ENCODE results near the gene TRIM9. TPM values are rescaled to one million over a fixed set of nuclear protein-coding genes. Genes with fewer than 3 reads are reported as not detected.

Gene TRIM9
- total RNA-seq, 4 donors from 2014 or later, result 0.26 to 3.0 (median 0.87) TPM

- H3K36me3 ChIP-seq, result no peaks in the 10 kb centered on the region
- no peak overlapping the region for H3K4me3 ChIP-seq
- no peaks in the 10 kb centered on the region for H3K9me3 ChIP-seq
- no peak overlapping the region for H3K27ac ChIP-seq
- in situ Hi-C loops (cut with MboI; ENCODE audit: low sequenced_read_pairs in 4 of 4) (loop anchor here in 3 of 4 donors (10.0 to 25.0 kb wide), 4 partner anchors 245 to 820 kb away; partner anchors contain the start of gene TMX1 (in 1 of the 3)), intact Hi-C loops (cut with DNase I; ENCODE audit: low total_unique reads) (no loop called here)
- no peak for ATAC-seq
- H3K4me1 ChIP-seq, result peaks cover 0 to 1% of the 10 kb centered on the region in 2 donors
- TF ChIP-seq CTCF (IDR thresholded peaks at IDR 0.05 in 4 of 5, conservative IDR thresholded peaks at IDR 0.05 in 1 of 5), result no peak
- TF ChIP-seq POLR2A (IDR thresholded peaks at IDR 0.05), result no peak
- H3K27me3 ChIP-seq, result no peaks in the 10 kb centered on the region
- DNase-seq, result no peak
Observed at GRCh38 chr14:50967790-50968189, 127.1 kb downstream of the TRIM9 start.

- intact Hi-C loops (cut with DNase I; ENCODE audit: low total_unique reads), result no loop called here
- TF ChIP-seq CTCF (IDR thresholded peaks at IDR 0.05 in 4 of 5, conservative IDR thresholded peaks at IDR 0.05 in 1 of 5) (no peak), POLR2A (IDR thresholded peaks at IDR 0.05) (no peak)
- Histone ChIP-seq H3K4me1 (no peaks in the 10 kb centered on the region), H3K36me3 (no peaks in the 10 kb centered on the region), H3K27me3 (no peaks in the 10 kb centered on the region), H3K9me3 (no peaks in the 10 kb centered on the region), H3K4me3 (no peak overlapping the region), H3K27ac (no peak overlapping the region)
- ATAC-seq (no peak), DNase-seq (no peak)
- in situ Hi-C loops (cut with MboI; ENCODE audit: low sequenced_read_pairs in 4 of 4), result loop anchor here in 3 of 4 donors (10.0 to 25.0 kb wide), 4 partner anchors 245 to 820 kb away; partner anchors contain the start of gene TMX1 (in 1 of the 3)
Observed at GRCh38 chr14:50967103-50967502, 127.8 kb downstream of the TRIM9 start.

GRCh38 chr14:50964683-50965390 lies 130.1 kb downstream of the TRIM9 start:
- DNase-seq (no peak), ATAC-seq (no peak)
- Histone ChIP-seq H3K27me3 (no peaks in the 10 kb centered on the region), H3K4me3 (no peak overlapping the region), H3K27ac (no peak overlapping the region), H3K9me3 (no peaks in the 10 kb centered on the region), H3K36me3 (no peaks in the 10 kb centered on the region), H3K4me1 (peaks cover 7 to 9% of the 10 kb centered on the region in 2 donors)
- intact Hi-C loops (cut with DNase I; ENCODE audit: low total_unique reads), result no loop called here
- no peak for TF ChIP-seq POLR2A (IDR thresholded peaks at IDR 0.05)
- no peak for TF ChIP-seq CTCF (IDR thresholded peaks at IDR 0.05 in 4 of 5, conservative IDR thresholded peaks at IDR 0.05 in 1 of 5)
- in situ Hi-C loops (cut with MboI; ENCODE audit: low sequenced_read_pairs in 4 of 4), result loop anchor here in 3 of 4 donors (10.0 to 25.0 kb wide), 4 partner anchors 247 to 822 kb away; partner anchors contain the start of gene TMX1 (in 1 of the 3)

GRCh38 chr14:50963919-50964318 lies 131.0 kb downstream of the TRIM9 start:
- DNase-seq, result no peak
- Histone ChIP-seq H3K36me3 (no peaks in the 10 kb centered on the region), H3K4me3 (no peak overlapping the region), H3K27ac (no peak overlapping the region), H3K9me3 (no peaks in the 10 kb centered on the region), H3K4me1 (peaks cover 7 to 9% of the 10 kb centered on the region in 2 donors), H3K27me3 (no peaks in the 10 kb centered on the region)
- in situ Hi-C loops (cut with MboI; ENCODE audit: low sequenced_read_pairs in 4 of 4) (loop anchor here in 3 of 4 donors (10.0 to 25.0 kb wide), 4 partner anchors 248 to 823 kb away; partner anchors contain the start of gene TMX1 (in 1 of the 3)), intact Hi-C loops (cut with DNase I; ENCODE audit: low total_unique reads) (no loop called here)
- ATAC-seq, result no peak
- TF ChIP-seq CTCF (IDR thresholded peaks at IDR 0.05 in 4 of 5, conservative IDR thresholded peaks at IDR 0.05 in 1 of 5) (no peak), POLR2A (IDR thresholded peaks at IDR 0.05) (no peak)

Data from gastrocnemius medialis (tissue), 4 donors.